GM23248 (cell line): Measurements from ENCODE around the gene TMC8. TPM values are rescaled to one million over a fixed set of nuclear protein-coding genes. Genes with fewer than 3 reads are reported as not detected.
A peak's percentile ranks its signal among the peaks of the same experiment; 100 is the strongest.

Experiments
- DNase-seq: peaks from one replicate; pipeline ENCODE4 v3.0.0-alpha.2; 2015
- H2AFZ ChIP-seq: fragments of 200-600 bp; sonication (generic); 2 replicates; pipeline ENCODE4 v1.6.1; 2016; ENCODE audit warnings: antibody characterized with exemption
- H3F3A ChIP-seq: fragments of 200-600 bp; sonication (generic); 2 replicates; pipeline ENCODE4 v1.6.1; 2016; ENCODE audit warnings: mild to moderate bottlenecking, antibody characterized with exemption, mixed run types; ENCODE audit not compliant: insufficient read depth
- H3K27ac ChIP-seq: fragments of 200-600 bp; sonication (generic); 2 replicates; pipeline ENCODE4 v1.5.1; 2016; ENCODE audit warnings: mild to moderate bottlenecking
- H3K27me3 ChIP-seq: fragments of 200-600 bp; sonication (generic); replicated peaks from 2 replicates; pipeline ENCODE4 v1.6.1; 2016; ENCODE audit warnings: mild to moderate bottlenecking; ENCODE audit not compliant: insufficient read depth
- H3K36me3 ChIP-seq: fragments of 200-600 bp; sonication (generic); 2 replicates; pipeline ENCODE4 v1.6.1; 2016; ENCODE audit warnings: low read depth, mild to moderate bottlenecking
- H3K4me1 ChIP-seq: fragments of 200-600 bp; sonication (generic); 2 replicates; pipeline ENCODE4 v1.6.1; 2016; ENCODE audit warnings: mild to moderate bottlenecking; ENCODE audit not compliant: insufficient read depth
- H3K4me2 ChIP-seq: fragments of 200-600 bp; sonication (generic); one replicate; pipeline ENCODE4 v1.6.1; 2016; ENCODE audit warnings: mild to moderate bottlenecking; ENCODE audit not compliant: unreplicated experiment
- H3K4me3 ChIP-seq: fragments of 200-600 bp; sonication (generic); 2 replicates; pipeline ENCODE4 v1.5.1; 2016; ENCODE audit warnings: mild to moderate bottlenecking
- H3K79me2 ChIP-seq: fragments of 200-600 bp; sonication (generic); 2 replicates; pipeline ENCODE4 v1.6.1; 2016; ENCODE audit warnings: mild to moderate bottlenecking; ENCODE audit not compliant: insufficient read depth
- H3K9ac ChIP-seq: fragments of 200-600 bp; sonication (generic); 2 replicates; pipeline ENCODE4 v1.6.1; 2016; ENCODE audit warnings: mild to moderate bottlenecking
- H3K9me2 ChIP-seq: fragments of 200-600 bp; sonication (generic); 2 replicates; pipeline ENCODE4 v1.6.1; 2016; ENCODE audit warnings: mixed run types, mild to moderate bottlenecking, moderate library complexity; ENCODE audit not compliant: insufficient read depth
- H3K9me3 ChIP-seq: fragments of 200-600 bp; sonication (generic); one replicate; pipeline ENCODE4 v1.6.1; 2017; ENCODE audit warnings: low read depth
- H4K20me1 ChIP-seq: fragments of 200-600 bp; sonication (generic); 2 replicates; pipeline ENCODE4 v1.6.0; 2016; ENCODE audit not compliant: insufficient read depth
- EZH2 ChIP-seq: fragments of 200-600 bp; sonication (generic); IDR thresholded peaks from 2 replicates; pipeline ENCODE4 v1.6.1; 2018; ENCODE audit warnings: antibody characterized with exemption, mild to moderate bottlenecking; ENCODE audit not compliant: insufficient read depth, poor library complexity, severe bottlenecking
- EZH2phosphoT487 ChIP-seq: fragments of 200-600 bp; sonication (generic); IDR thresholded peaks from 2 replicates; pipeline ENCODE4 v1.6.1; 2018; ENCODE audit warnings: antibody characterized with exemption, moderate library complexity, mild to moderate bottlenecking, low read depth; ENCODE audit not compliant: insufficient read depth
- WGBS, 2 experiments: methylation state at CpG; one replicate each; pipeline ENCODE4 v1.1.6; 2015 to 2017; ENCODE audit warnings: low lambda C conversion rate in 2 of 2, low coverage in 1 of 2; ENCODE audit errors: missing lambda C conversion rate in 2 of 2; 5-methylcytosine and 5-hydroxymethylcytosine counted together
- in situ Hi-C: fragments of 300-500 bp; cut with MboI; formaldehyde crosslinking; loops from 2 replicates; pipeline ENCODE4 v1.15.0; 2020
- polyA plus RNA-seq: library from polyadenylated mRNA; unstranded; fragments of >200 nt; fragmentation: Nextera tagmentation; extraction: Ambion mirVana; gene quantifications from 2 replicates; pipeline ENCODE4 v1.2.1, GENCODE V29; 2016
- total RNA-seq: library from RNA; depleted of rRNA; stranded (reverse); fragments of >200 nt; shearing (Covaris generic); gene quantifications from 2 replicates; pipeline ENCODE4 v1.2.3, GENCODE V29; 2014; rRNA removed

TMC8 gene
- total and polyA plus RNA-seq, 2 experiments from 2014 or later = not detected

- no peak for TF ChIP-seq EZH2phosphoT487
- TF ChIP-seq EZH2 = no peak
- WGBS, 2 experiments = 4 to 5% methylated on average over 44 to 47 of the region's 57 CpGs
- Histone ChIP-seq H3K9ac (peak within 1 kb of the TSS; percentile 81), H4K20me1 (no peaks in the 10 kb centered on the region), H3K79me2 (peaks cover 5% of the 10 kb centered on the region), H2AFZ (peak within 1 kb of the TSS; percentile 93), H3K4me3 (peak within 1 kb of the TSS; percentile 83), H3K9me2 (no peaks in the 10 kb centered on the region), H3K4me2 (peak within 1 kb of the TSS; percentile 95), H3K4me1 (no peaks in the 10 kb centered on the region), H3F3A (no peaks in the 10 kb centered on the region), H3K9me3 (no peaks in the 10 kb centered on the region), H3K36me3 (no peaks in the 10 kb centered on the region), H3K27ac (no peak within 1 kb of the TSS), H3K27me3 (no peaks in the 10 kb centered on the region)
- in situ Hi-C loops = no loop called here
- DNase-seq = peak; percentile 98
These were observed 56.4 kb downstream of the TMC8 start, which contains the start of the genes AFMID and TK1 for GRCh38 chr17:78186692-78187595. Gene AFMID (plus strand): TSS chr17:78187362. CDS start chr17:78187371, 9 bp downstream. Gene TK1 (minus strand): TSS chr17:78187052. CDS start chr17:78186994, 58 bp downstream.

Other genes starting within 250 kb of the TMC8 start
- 2.3 and 4.3 TPM in 2 replicates for gene TNRC6C, start 172.1 kb upstream of the TMC8 start, total RNA-seq
- 2.3 TPM in 2 replicates for gene TNRC6C, start 172.1 kb upstream of the TMC8 start, polyA plus RNA-seq
- not detected in 2 replicates for gene TMC6, start 2.0 kb upstream of the TMC8 start, total RNA-seq
- 0.20 TPM in 1 of 2 replicates, not detected in the other for gene TMC6, start 2.0 kb upstream of the TMC8 start, polyA plus RNA-seq
- not detected in 2 replicates for gene C17orf99, start 15.6 kb downstream of the TMC8 start, total RNA-seq
- not detected in 2 replicates for gene C17orf99, start 15.6 kb downstream of the TMC8 start, polyA plus RNA-seq
- 6.2 and 15.4 TPM in 2 replicates for gene SYNGR2, start 37.8 kb downstream of the TMC8 start, total RNA-seq
- gene SYNGR2, start 37.8 kb downstream of the TMC8 start, polyA plus RNA-seq = 19.3 and 19.9 TPM in 2 replicates
- gene TK1, start 56.3 kb downstream of the TMC8 start, total RNA-seq = 58.6 and 84.5 TPM in 2 replicates
- 79.4 and 83.5 TPM in 2 replicates for gene TK1, start 56.3 kb downstream of the TMC8 start, polyA plus RNA-seq
- gene AFMID, start 56.6 kb downstream of the TMC8 start, total RNA-seq = 20.4 and 22.9 TPM in 2 replicates
- 22.2 and 24.1 TPM in 2 replicates for gene AFMID, start 56.6 kb downstream of the TMC8 start, polyA plus RNA-seq
- gene BIRC5, start 83.5 kb downstream of the TMC8 start, total RNA-seq = 30.9 and 32.5 TPM in 2 replicates
- gene BIRC5, start 83.5 kb downstream of the TMC8 start, polyA plus RNA-seq = 42.3 and 44.4 TPM in 2 replicates
- not detected in 2 replicates for gene TMEM235, start 100.9 kb downstream of the TMC8 start, total RNA-seq
- gene TMEM235, start 100.9 kb downstream of the TMC8 start, polyA plus RNA-seq = not detected in 2 replicates
- 47.8 and 50.6 TPM in 2 replicates for gene SOCS3, start 229.3 kb downstream of the TMC8 start, total RNA-seq
- 31.2 and 31.5 TPM in 2 replicates for gene SOCS3, start 229.3 kb downstream of the TMC8 start, polyA plus RNA-seq
- gene PGS1, start 247.9 kb downstream of the TMC8 start, total RNA-seq = 31.4 and 32.5 TPM in 2 replicates
- 28.6 and 30.2 TPM in 2 replicates for gene PGS1, start 247.9 kb downstream of the TMC8 start, polyA plus RNA-seq